ENCODE data around the gene ADGRG7.

DNA sequence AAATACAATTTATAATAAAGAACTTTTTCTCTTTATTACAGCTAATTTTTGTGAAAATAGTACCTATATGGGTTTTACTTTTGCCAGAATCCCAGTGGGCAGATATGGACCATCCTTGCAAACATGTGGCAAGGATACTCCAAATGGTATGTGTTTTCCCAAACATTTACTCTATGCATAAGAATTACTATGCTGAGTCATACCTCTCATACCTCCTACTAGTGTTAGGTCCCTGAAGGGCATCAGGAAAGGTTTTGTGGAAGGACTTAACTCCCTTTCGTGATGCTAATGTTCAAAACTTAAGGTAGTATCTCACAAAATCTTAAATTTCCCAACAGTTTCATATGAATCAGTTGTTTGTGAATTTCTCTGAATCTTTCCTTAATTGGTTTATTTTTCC is 21.3 kb downstream of the ADGRG7 start:
- TF ChIP-seq, protein P1, sequence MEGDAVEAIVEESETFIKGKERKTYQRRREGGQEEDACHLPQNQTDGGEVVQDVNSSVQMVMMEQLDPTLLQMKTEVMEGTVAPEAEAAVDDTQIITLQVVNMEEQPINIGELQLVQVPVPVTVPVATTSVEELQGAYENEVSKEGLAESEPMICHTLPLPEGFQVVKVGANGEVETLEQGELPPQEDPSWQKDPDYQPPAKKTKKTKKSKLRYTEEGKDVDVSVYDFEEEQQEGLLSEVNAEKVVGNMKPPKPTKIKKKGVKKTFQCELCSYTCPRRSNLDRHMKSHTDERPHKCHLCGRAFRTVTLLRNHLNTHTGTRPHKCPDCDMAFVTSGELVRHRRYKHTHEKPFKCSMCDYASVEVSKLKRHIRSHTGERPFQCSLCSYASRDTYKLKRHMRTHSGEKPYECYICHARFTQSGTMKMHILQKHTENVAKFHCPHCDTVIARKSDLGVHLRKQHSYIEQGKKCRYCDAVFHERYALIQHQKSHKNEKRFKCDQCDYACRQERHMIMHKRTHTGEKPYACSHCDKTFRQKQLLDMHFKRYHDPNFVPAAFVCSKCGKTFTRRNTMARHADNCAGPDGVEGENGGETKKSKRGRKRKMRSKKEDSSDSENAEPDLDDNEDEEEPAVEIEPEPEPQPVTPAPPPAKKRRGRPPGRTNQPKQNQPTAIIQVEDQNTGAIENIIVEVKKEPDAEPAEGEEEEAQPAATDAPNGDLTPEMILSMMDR (conservative IDR thresholded peaks at IDR 0.05 in 1 of 2, IDR thresholded peaks at IDR 0.05 in 1 of 2; ENCODE audit: low read depth in 1 of 2, low read length in 2 of 2), result no peak
- no peak for TF ChIP-seq EZH2 (IDR thresholded peaks at IDR 0.05; ENCODE audit: low read length, missing control alignments)

Measured in fibroblast of lung (primary cell).